Stimulated activated CD4-positive, alpha-beta T cell treated with anti-CD3 and anti-CD28 coated beads, Interleukin-1b, Interleukin-23, amount 100 ng/mL, for 48 hours (primary cell): Measurements from ENCODE around the gene APOC4.
"Not testable (repeated sequence)": the region's sequence is repeated elsewhere in the genome, so short reads cannot be mapped to it uniquely, and the experiment has no call there.

Experiments used
- DNase-seq: peaks from one replicate; pipeline ENCODE4 v3.0.0-alpha.2; 2020

Gene APOC4, protein sequence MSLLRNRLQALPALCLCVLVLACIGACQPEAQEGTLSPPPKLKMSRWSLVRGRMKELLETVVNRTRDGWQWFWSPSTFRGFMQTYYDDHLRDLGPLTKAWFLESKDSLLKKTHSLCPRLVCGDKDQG

DNA sequence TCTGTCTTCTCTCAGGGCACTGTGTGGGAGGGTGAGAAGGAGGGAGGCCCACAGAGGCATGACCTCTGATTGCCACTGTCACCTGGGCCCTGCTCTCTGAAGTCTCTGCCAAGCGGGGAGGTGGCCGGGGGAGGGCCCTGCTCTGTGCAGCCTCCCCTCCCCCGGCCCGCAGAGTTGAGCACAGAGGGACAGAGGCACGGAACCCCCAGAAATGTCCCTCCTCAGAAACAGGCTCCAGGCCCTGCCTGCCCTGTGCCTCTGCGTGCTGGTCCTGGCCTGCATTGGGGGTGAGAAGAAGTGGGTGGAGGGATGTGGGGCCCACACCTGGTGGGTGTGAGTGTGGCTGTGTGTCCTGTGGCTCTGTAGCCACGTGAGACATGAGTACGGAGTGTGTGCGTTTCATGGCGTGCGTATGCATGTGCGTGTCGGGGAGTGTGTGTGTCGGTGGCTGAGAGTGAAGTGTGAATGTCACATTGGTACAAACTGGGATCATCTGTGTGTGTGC is at the start of gene APOC4:
Gene APOC4 (plus strand): TSS at position 171 of the 505 bp plus-strand sequence. CDS start 41 bp downstream, at position 212.
- no peak for DNase-seq

DNA sequence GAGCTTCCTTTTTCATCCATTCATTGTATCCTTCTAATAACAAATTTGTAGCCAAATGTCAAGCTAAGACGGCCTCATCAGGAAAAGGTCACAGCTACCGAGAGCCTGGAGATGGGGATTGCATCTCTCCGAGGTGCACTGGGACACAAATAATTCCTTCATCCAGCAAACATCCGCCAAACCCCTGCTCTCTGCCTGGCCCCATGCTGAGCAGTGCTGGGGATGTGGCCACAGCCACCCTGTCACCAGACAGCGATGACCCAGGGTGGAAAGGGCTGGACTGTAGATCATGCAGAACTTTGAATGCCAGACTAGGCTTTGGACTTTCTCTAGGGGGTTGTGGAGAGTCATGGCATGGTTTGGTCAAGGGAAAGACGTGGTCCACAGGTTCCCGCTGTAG is 49.1 kb upstream of the APOC4 start:
- DNase-seq: no peak

DNA sequence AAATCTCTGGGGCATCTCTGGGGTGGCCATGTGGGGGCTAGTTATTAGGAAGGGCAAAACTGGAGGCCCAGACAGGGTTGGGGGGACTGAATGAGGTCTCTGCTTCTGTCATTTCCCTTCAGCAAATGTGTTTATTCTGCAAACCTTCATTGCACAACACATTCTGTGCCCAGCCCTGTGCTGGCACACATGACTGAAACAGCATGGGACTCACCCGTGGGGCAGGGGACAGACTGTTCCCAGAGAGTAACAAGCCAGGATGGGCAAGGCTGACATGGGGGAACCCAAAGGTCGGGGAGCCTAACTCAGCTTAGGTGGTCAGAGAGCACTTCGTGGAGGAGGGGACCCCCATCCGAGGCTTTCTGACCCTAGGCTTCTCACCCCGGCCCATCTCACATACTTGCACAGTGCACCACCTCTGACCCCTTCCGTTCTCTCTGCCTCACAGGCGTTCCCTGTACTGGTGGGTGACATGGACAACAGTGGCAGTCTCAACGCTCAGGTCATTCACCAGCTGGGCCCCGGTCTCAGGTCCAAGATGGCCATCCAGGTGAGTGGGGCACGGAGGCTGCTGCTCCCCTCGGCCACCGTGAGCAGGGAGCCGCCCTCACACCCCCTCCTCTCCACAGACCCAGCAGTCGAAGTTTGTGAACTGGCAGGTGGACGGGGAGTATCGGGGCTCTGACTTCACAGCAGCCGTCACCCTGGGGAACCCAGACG is 48.5 kb upstream of the APOC4 start:
- DNase-seq: no peak

DNA sequence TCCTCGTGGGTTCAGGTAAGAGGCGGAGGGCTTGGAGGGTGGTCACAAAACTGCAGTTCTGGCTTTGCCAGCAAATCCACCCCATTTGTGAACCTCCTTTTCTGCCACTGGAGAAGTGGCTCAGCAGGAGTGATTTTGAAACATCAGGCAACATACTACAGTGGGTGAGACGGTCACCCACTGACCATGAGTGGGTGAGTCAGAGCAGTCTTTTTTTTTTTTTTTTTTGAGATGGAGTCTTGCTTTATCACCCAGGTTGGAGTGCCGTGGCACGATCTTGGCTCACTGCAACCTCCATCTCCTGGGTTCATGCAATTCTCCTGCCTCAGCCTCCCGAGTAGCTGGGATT is 48.0 kb upstream of the APOC4 start:
- no peak for DNase-seq

DNA sequence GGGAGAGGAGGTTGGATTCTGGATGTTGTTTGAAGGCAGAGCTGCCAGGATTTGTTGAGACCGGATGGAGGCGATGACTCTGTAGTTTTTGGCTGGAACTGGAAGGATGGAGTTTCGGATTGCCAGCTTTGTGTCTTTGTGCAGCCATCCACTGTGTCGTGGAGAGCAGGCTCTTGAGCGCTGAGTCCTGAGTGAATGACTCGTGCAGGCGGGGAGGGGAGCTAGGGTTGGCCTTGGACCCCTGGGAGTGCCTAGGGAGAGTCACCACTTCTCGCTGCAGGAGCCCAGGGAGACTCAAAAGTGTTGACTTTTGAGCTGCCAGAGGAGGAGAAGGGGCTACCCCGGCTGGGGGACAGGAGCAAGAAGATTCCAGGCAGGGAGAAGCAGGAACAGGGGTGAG is 47.1 kb upstream of the APOC4 start:
- DNase-seq: no peak

DNA sequence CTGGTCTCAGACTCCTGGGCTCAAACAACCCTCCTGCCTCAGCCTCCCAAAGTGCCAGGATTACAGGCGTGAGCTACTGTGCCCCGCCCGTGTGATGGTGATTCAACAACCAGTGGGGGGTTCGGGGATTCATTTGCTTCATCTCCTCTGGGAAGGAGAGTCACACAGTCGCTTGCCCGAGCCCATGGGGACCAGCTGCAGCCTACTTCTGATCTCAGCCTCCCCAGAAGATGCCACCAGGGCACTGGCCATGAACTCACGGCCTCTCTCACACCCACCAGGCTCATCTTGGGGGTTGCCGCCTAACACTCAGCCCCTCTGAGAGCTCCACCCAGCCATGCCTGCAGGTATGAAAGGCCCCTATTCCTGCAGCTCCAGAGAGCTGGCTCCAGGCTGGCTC is 44.2 kb upstream of the APOC4 start:
- DNase-seq: no peak

DNA sequence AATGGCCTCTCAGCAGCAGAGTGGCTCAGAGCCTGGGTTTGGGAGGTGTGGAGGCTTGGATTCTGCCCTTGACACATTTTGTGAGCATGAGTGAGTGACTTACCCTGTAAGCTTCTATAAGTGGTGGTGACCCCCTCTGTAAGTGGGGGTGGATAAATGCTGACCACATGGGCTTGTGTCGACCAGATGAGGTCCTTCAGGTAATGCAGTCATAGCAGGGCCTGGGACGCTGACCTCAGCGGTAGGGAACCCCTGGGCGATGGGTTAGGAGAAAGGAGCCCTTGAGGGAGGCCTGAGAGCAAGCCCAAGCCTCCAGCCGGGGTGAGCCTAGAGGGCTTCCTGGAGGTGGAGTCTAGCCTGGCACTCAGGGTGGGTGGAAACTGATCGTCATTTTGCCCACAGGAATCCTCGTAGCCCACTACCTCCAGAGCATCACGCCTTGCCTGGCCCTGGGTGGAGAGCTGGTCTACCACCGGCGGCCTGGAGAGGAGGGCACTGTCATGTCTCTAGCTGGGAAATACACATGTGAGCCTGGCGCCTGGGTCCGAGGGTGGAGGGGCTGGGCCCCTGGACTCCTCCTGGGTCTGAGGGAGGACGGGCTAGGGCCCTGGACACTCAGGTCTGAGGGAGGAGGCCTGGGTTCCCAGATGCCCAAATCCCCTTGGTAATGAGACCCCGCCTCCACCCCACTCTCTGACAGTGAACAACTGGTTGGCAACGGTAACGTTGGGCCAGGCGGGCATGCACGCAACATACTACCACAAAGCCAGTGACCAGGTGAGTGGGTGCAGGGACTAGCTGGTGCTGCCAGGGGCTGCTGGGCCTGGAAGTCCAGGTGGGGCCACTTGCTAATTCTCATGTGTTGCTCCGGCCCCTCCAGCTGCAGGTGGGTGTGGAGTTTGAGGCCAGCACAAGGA is 41.5 kb upstream of the APOC4 start:
- no peak for DNase-seq

DNA sequence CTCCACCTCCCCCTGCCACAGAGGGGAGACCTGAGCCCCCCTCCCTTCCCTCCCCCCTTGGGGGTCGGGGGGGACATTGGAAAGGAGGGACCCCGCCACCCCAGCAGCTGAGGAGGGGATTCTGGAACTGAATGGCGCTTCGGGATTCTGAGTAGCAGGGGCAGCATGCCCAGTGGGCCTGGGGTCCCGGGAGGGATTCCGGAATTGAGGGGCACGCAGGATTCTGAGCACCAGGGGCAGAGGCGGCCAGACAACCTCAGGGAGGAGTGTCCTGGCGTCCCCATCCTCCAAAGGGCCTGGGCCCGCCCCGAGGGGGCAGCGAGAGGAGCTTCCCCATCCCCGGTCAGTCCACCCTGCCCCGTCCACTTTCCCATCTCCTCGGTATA is 38.8 kb upstream of the APOC4 start:
- no peak for DNase-seq

DNA sequence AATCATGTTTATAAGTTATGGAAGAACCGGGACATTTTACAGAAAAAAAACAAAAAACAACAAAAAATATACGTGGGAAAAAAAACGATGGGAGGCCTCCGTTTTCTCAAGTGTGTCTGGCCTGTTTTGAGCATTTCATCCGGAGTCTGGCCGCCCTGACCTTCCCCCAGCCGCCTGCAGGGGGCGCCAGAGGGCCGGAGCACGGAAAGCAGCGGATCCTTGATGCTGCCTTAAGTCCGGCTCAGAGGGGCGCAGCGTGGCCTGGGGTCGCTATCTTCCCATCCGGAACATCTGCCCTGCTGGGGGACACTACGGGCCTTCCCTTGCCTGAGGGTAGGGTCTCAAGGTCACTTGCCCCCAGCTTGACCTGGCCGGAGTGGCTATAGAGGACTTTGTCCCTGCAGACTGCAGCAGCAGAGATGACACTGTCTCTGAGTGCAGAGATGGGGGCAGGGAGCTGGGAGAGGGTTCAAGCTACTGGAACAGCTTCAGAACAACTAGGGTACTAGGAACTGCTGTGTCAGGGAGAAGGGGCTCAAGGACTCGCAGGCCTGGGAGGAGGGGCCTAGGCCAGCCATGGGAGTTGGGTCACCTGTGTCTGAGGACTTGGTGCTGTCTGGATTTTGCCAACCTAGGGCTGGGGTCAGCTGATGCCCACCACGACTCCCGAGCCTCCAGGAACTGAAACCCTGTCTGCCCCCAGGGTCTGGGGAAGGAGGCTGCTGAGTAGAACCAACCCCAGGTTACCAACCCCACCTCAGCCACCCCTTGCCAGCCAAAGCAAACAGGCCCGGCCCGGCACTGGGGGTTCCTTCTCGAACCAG is 38.2 kb upstream of the APOC4 start:
- DNase-seq: peak; percentile 76

DNA sequence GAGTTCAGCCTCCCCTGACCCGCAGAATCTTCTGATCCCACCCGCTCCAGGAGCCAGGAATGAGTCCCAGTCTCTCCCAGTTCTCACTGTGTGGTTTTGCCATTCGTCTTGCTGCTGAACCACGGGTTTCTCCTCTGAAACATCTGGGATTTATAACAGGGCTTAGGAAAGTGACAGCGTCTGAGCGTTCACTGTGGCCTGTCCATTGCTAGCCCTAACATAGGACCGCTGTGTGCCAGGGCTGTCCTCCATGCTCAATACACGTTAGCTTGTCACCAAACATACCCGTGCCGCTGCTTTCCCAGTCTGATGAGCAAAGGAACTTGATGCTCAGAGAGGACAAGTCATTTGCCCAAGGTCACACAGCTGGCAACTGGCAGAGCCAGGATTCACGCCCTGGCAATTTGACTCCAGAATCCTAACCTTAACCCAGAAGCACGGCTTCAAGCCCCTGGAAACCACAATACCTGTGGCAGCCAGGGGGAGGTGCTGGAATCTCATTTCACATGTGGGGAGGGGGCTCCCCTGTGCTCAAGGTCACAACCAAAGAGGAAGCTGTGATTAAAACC is 37.5 kb upstream of the APOC4 start:
- DNase-seq: no peak

DNA sequence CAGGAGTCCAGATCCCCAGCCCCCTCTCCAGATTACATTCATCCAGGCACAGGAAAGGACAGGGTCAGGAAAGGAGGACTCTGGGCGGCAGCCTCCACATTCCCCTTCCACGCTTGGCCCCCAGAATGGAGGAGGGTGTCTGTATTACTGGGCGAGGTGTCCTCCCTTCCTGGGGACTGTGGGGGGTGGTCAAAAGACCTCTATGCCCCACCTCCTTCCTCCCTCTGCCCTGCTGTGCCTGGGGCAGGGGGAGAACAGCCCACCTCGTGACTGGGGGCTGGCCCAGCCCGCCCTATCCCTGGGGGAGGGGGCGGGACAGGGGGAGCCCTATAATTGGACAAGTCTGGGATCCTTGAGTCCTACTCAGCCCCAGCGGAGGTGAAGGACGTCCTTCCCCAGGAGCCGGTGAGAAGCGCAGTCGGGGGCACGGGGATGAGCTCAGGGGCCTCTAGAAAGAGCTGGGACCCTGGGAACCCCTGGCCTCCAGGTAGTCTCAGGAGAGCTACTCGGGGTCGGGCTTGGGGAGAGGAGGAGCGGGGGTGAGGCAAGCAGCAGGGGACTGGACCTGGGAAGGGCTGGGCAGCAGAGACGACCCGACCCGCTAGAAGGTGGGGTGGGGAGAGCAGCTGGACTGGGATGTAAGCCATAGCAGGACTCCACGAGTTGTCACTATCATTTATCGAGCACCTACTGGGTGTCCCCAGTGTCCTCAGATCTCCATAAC is 36.4 kb upstream of the APOC4 start, which contains the start of gene APOE:
Gene APOE (plus strand): TSS at position 360 of the 724 bp plus-strand sequence. CDS start 829 bp downstream, outside the sequence.
- no peak for DNase-seq

DNA sequence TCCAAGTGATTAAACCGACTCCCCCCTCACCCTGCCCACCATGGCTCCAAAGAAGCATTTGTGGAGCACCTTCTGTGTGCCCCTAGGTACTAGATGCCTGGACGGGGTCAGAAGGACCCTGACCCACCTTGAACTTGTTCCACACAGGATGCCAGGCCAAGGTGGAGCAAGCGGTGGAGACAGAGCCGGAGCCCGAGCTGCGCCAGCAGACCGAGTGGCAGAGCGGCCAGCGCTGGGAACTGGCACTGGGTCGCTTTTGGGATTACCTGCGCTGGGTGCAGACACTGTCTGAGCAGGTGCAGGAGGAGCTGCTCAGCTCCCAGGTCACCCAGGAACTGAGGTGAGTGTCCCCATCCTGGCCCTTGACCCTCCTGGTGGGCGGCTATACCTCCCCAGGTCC is 34.4 kb upstream of the APOC4 start:
- no peak for DNase-seq

DNA sequence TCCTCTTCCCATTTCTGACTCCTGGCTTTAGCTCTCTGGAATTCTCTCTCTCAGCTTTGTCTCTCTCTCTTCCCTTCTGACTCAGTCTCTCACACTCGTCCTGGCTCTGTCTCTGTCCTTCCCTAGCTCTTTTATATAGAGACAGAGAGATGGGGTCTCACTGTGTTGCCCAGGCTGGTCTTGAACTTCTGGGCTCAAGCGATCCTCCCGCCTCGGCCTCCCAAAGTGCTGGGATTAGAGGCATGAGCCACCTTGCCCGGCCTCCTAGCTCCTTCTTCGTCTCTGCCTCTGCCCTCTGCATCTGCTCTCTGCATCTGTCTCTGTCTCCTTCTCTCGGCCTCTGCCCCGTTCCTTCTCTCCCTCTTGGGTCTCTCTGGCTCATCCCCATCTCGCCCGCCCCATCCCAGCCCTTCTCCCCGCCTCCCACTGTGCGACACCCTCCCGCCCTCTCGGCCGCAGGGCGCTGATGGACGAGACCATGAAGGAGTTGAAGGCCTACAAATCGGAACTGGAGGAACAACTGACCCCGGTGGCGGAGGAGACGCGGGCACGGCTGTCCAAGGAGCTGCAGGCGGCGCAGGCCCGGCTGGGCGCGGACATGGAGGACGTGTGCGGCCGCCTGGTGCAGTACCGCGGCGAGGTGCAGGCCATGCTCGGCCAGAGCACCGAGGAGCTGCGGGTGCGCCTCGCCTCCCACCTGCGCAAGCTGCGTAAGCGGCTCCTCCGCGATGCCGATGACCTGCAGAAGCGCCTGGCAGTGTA is 33.8 kb upstream of the APOC4 start:
- DNase-seq: no peak

DNA sequence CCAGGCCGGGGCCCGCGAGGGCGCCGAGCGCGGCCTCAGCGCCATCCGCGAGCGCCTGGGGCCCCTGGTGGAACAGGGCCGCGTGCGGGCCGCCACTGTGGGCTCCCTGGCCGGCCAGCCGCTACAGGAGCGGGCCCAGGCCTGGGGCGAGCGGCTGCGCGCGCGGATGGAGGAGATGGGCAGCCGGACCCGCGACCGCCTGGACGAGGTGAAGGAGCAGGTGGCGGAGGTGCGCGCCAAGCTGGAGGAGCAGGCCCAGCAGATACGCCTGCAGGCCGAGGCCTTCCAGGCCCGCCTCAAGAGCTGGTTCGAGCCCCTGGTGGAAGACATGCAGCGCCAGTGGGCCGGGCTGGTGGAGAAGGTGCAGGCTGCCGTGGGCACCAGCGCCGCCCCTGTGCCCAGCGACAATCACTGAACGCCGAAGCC is 33.2 kb upstream of the APOC4 start:
- no peak for DNase-seq

DNA sequence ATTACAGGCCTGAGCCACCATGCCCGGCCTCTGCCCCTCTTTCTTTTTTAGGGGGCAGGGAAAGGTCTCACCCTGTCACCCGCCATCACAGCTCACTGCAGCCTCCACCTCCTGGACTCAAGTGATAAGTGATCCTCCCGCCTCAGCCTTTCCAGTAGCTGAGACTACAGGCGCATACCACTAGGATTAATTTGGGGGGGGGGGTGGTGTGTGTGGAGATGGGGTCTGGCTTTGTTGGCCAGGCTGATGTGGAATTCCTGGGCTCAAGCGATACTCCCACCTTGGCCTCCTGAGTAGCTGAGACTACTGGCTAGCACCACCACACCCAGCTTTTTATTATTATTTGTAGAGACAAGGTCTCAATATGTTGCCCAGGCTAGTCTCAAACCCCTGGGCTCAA is 32.3 kb upstream of the APOC4 start:
- DNase-seq: no peak

DNA sequence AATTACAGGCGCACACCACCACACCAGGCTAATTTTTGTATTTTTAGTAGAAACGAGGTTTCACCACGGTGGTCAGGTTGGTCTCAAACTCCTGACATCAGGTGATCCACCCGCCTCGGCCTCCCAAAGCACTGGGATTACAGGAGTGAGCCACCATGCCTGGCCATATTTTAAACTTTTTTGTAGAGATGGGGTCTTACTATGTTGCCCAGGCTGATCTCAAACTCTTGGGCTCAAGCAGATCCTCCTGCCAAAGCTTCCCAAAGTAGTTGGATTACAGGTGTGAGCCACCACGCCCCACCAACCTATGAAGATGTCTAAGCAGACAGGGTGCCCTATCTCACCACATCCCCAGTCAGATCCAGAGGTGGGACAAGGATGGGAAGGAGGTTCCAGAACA is 30.1 kb upstream of the APOC4 start:
- not testable (repeated sequence) for DNase-seq

DNA sequence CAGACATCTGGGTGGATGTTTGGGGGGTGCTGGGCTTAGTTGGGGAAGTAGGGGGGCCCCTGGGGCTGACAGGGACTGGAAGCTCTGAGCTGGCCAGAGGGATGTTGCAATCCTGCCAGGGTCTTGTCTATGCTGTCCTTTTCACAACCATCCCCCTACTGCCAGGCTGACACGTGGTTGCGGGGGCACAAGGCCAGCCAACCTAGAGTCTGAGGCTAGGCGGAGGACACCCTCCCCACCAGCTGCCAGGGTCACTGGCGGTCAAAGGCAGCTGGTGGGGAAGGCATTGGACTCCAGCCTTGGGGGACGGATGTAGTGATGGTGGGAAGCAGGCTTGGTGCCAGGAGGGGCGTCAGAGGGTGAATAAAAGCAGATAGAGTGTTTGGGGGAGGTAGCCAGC is 29.2 kb upstream of the APOC4 start:
- no peak for DNase-seq

DNA sequence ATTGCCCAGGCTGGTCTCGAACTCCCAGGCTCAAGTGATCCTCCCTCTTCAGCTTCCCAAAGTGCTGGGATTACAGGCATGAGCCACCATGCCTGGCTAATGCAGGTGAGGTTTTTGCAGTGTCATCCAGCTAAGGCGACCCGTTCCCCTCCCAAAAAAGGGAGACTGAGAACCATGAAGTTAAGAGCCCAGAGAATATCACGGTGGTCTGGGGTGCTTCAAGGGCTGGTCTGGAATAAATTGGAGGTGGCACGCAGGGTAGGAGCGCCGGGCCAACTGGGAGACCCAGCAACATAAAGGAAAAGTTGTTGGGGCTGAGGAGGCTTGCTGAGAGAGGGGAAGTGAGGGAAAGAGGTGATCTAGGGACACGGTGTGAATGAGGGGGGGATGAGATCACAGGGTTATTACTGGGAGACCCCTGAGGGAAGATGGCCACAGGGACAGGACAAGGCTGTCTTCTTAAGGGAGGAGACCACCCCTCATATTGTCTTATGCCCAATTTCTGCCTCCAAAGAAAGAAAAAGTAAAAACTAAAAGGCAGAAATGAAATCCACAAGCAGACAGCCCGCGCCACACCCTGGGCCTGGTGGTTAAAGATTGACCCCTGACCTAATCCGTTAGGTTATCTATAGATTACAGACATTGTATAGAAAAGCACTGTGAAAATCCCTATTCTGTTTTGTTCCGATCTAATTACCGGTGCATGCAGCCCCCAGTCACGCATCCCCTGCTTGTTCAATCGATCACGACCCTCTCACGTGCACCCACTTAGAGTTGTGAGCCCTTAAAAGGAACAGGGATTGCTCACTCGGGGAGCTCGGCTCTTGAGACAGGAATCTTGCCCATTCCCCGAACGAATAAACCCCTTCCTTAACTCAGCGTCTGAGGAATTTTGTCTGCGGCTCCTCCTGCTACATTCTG is 28.3 kb upstream of the APOC4 start:
- DNase-seq: not testable (repeated sequence)

DNA sequence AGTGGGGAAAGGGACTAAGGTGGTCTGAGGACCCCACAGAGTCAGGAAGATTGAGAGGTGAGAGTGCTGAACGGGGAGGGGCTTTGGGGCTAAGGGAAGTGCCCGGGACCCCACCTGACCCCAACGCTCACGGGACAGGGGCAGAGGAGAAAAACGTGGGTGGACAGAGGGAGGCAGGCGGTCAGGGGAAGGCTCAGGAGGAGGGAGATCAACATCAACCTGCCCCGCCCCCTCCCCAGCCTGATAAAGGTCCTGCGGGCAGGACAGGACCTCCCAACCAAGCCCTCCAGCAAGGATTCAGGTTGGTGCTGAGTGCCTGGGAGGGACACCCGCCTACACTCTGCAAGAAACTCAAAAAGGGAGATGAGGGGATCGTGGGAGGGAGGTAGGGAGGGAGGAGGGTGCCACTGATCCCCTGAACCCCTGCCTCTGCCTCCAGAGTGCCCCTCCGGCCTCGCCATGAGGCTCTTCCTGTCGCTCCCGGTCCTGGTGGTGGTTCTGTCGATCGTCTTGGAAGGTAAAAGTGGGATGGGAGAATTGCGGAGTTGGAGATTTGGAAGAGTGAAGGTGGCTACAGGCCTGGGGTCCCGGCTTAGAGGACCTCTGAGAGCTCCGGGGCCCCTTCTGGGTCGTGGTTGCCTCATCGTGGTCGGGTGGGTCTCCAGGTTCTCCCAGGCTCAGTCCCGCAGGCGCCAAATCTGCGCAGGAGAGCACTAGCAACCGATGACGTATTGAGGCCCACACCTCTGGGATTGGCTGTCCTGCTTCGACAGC is 27.4 kb upstream of the APOC4 start, which contains the start of gene APOC1:
Gene APOC1 (plus strand): TSS at position 176 of the 774 bp plus-strand sequence. CDS start 284 bp downstream, at position 460.
- peak; percentile 84 for DNase-seq
